GM18861 (cell line): Measurements from ENCODE around the gene RTP5.
"Not testable (repeated sequence)": the region's sequence is repeated elsewhere in the genome, so short reads cannot be mapped to it uniquely, and the experiment has no call there.

Experiments used
- ATAC-seq: cut with Tn5 transposase; IDR thresholded peaks from one replicate; pipeline ENCODE4 v1.9.1; 2021; ENCODE audit not compliant: unreplicated experiment

The RTP5 gene

DNA sequence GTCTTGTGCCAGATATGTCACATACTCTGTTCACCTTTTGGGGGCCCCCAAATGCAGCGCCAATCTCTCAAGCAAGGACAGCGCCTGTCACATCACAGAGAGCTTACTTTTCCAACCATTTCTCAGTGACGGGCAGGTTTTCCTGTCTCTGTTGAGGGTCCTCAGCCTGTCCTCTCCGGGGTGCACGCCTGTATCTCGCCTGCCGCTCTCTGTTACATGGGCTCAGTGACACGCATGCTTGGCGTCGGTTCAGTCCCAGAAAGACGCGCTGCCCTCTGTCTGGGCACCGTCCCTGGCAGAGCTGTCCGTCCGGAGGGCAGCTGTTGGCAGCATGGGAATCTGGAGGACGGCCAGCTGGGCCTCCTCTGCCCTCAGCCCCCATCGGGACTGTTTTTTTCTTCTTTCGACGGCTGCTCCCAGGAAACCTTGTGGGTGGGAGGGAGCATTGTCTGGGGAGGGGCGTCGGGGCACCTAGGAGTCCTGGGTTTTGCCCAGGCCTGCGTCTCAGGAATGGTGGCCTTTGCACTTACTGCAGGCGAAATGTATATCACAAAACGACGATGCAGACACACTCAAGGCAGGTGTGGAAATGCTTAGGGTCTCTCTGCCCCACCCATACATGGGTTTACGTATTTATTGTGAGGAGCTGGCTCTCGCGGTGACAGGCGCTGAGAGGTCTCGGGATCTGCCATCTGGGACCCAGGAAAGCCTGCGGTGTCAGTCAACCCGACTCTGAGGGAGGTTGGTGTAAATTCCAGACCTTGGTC lies 30.9 kb downstream of the RTP5 start:
- ATAC-seq = no peak

DNA sequence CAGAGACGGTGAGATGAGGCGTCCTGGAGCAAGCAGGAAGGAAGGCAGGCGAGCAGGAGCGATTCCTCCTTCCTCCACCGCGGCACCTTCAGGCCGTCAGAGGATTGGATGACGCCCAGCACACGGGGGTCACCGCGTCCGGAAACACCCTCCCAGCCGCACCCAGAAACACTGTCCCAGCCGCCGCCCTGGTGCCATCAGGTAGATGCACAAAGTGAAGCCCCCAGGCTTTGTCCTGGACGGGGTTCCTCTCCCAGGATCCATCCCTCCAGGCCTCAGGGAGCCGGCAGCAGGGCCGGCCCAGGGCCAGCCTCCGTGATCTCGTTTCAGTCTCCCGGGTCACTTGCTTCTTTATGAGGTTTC lies 31.5 kb downstream of the RTP5 start:
- no peak for ATAC-seq

DNA sequence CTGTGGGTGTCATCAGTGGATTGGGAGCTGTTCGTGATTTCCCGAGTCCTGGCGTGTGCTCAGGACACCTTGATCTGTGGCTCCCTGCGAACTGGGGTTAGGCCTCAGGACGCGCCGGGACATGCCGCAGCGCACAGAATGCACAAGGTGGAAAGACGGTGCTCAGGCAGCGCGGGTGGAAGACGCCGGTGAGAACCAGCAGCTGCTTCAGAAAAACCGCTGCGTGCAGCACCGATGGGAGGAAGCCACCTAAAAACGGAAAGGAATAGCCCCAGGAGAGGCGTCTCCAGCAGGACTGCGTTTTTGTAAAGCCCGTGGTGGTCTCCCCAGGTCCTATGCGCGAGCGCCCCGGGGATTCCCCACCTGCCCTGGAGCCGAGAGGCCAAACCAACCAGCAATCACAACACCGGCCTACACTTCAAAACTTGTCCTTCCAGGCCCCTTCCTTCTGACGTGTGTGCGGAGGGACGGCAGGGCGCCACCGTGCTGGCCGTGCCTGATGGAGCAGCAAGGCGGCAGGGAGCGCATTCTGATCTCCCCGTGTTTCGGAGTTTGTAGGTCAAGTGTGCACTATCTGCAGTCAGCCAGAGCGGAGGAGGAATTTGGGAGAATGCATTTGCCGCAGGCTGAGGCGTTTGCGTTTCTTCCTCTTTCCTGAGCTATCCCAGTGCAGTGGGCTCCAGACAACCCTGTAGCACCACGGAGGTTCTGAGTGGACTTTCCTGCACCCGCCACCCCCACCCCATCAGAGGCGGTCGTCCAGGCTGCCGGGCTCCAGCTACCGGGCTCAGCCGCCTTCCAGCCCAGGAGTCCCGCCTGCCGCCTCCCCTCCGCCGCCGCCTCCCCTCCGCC lies 32.2 kb downstream of the RTP5 start:
- ATAC-seq = no peak

DNA sequence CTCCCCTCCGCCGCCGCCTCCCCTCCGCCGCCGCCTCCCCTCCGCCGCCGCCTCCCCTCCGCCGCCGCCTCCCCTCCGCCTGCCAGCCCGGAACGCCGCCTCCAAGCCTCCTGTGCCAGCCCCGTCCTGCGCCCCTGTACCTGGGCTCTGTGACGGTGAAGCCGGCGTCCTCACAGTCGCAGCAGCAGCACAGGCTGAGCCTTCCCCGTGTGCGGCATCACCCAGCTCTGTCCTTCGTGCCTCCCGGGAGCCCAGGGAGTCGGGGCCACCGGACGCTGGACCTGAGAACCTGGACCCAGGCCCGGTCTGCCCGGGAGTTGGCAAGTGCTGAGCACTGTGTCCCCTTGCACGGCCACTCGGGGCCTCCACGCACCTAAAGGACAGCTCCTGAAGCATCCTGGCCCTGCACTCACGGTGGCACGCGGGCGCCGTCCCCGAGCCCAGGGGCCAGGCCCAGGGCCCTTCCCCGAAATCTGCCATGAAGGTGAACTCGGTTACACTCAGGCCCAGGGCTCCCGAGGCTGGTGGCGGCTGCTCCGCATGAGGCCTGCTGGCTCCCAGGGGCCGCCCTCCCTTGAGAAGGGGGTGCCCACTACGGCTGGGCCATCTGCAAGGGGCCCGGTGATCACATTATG lies 32.9 kb downstream of the RTP5 start:
- no peak for ATAC-seq

DNA sequence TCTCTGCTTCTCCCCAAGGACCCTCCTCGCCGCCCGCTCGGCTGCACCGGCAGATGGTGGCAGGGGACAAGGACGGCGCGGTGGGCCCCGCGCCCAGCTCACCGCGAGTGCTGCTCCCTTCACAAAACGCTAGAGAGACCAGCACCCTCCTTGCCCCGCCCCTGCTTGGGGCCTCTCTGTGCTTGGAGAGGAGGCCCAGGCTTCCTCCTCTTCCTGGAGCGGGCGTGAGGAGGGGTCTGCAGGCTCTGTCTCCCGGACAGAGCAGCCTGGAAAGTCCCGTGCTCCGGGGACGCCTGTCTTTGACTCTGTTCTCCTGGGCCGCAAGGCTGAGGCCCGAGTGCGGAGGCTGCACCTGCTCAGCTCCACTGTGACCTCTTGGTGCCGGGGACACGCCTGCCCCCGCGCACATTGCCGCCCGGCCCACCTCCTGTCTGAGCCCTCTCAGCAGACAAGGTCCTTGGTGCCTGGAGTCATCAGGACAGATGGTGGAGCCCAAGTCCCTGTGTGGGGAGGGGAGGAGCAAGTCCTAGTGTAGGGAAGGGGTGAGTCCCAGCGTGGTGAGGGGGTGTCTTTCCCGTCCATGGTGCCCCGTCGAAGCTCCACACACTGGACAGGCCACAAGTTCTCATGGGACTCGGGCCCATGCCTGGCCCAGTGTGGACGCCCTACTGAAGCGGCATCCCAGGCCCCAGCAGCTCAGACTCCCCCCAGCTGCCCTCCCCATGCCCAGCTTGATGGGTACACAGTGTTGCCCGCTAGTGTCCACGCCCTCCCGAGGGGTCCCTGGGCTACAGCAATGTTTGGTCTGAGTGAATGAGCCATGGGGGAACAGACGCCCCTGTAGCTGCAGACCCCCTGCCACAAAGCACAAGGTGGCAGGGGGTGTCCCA lies 33.8 kb downstream of the RTP5 start:
- no peak for ATAC-seq

DNA sequence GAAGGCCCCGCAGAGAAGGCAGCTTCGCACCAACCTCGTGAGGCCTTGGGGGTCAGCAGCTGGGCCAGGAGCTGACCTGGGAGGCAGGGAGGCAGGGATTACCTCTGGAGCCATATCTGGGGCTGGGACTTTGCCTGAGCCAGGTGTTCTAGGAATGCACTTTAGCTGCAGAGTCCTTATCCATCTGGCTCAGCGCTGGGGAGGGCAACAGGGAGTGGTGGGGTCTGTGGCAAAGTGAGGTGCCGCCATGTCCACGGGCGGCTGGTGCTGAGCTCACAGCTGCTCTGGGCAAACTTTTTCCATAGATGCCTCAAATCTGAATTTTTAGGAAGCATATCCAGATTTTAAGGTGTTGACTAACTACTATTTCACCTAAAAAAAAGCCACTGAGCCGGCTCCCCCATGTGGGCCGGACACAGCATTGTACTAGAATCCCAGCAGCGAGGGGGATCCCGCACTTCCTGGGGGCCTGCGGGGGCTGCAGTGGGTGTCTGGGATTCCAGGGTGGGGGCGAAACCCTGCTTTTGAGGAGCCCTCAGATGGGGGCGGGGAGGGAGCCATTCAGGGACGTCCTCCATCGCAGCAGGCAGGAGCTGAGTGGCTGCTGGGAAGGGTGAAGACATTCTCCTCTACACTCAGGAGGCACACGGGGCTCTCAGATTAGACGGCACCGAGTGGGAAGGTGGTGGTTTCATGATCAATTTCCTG lies 34.6 kb downstream of the RTP5 start:
- no peak for ATAC-seq

DNA sequence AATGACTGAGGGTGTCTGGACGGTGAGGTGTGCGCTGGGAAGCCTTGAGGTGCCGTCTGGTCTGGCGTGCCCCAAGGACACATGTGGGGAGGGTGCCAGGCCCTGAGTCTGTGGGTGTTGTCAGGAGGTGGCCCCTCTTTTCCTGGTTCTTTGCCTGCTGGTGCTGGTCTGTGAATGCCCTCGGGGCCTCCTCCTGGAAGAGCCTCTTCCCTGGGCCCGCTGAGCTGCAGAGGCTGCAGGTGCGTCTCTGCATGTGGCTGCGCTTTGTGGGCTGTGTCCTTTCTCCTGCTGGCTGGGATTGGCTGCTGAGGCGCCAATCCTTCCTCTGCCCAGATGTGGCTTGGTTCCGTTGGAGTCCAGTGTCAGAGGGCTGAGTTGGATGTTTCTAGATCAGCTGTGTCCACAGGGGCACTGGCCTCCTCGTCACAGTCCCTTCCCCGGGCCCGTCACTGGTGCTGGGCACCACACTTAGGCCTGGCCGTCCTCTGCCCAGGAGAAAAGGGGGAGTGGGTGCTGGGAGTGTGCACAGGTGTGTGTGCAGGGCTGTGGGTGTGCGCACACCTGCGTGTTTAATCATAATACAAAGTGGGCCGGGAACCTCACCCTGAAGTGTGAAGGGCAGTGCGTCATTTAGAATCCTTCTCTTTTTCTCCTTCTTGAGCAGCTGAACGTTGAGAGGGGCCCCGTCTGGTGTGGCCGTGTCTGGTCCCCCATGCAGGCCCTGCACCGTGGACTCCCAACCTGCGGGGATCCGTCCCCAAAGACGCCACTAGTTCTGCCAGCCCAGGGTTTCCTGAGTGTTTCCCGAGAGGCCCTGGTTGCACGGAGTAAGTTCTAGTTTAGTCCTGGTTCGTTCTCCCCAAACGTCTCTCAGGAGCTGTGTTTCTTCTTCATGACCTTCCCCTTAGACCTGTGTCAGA lies 35.5 kb downstream of the RTP5 start:
- ATAC-seq = no peak

DNA sequence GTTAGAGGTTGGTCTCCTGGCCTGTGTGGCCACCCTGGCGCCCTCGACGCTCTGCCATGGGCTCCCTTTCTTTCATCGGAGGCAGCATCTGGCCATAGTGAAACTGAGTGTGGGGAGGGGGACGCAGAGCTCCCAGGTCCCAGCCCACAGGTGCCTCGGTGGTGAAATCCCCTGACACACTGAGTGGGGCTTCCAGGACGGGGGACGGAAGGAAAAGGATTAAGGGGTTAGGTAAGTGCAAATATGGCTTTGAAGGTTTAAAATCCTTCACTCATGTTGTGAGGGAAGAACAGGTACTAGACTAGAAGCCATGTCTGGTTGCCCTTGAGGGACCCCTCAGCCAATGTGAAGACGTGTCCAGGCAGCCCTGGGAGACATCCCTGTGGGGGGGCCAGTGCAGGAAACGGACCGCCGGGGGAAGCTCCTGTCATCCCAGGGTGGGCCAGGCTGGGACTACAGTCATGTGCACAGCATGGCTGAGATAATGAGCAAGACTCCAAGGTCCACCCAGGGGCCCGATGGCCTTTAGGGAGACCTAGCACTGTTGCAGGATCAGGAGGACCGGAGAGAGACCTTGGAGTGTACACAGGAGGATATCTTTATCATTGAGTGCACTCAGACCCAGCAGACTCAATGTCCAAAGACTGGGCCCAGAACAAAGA lies 36.3 kb downstream of the RTP5 start:
- no peak for ATAC-seq

DNA sequence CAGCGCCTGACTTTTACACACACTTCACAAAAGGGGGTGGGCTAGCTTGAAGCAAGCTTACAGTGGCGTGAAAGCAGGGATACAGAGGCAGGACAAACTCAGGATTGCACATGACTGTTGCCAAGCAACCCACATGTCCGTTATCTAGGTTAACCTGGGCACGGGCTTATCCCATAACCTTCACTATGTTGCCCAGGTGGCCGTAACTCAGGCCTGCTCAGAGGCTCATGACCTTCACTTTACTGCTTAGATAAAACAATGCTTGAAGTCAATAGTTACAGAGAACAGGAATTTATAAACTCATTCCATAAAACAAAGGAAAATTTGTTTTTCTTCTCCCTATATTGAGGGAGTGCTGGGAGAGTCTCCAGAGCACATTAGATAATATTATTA lies 36.8 kb downstream of the RTP5 start:
- ATAC-seq = not testable (repeated sequence)

DNA sequence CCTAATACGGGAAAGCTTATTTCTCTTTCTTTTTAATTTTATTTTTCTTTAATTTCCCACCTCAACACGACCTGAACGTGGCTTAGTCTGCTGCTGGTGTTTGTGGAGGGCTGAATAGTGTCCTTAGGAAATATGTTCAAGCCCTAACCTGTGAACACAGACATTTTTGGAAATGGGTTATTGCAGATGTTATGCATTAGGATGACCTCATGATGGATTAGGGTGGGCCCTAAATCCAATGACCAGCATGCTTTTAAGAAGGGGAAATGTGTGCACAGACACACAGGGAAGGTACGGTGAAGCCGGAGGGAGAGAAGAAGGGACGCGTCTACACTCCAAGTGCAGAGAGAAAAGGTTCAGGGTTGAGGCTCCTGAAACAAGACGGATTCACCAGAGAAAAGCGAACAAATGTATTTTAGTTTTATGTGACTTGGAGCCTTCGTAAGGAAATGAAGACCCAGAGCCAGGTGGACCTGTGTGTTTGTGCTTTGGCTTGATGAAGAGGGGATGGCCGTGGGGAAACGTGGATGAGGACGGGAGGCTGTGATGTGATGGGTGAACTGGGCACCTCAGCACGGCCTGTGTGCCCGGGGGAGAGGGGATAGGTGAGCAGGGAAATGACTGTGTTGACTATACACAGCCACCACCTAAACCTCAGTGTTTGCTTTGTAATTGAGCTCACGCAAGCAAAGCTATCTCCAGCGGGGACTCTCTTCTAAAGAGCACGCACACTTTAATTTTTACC lies 37.5 kb downstream of the RTP5 start:
- ATAC-seq = no peak

DNA sequence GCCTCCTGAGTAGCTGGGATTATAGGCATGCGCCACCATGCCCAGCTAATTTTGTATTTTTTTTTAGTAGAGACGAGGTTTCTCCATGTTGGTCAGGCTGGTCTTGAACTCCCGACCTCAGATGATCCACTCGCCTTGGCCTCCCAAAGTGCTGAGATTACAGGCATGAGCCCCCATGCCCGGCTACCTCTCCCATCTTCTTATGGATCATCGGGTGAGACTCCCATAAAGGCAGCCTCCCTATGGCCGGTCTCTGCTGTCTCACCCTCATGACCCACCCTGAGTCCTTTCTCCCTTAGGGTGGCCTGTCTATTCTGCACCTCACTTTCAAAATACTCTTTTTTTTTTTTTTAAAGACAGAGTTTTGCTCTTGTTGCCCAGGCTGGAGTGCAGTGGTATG lies 38.3 kb downstream of the RTP5 start:
- not testable (repeated sequence) for ATAC-seq

DNA sequence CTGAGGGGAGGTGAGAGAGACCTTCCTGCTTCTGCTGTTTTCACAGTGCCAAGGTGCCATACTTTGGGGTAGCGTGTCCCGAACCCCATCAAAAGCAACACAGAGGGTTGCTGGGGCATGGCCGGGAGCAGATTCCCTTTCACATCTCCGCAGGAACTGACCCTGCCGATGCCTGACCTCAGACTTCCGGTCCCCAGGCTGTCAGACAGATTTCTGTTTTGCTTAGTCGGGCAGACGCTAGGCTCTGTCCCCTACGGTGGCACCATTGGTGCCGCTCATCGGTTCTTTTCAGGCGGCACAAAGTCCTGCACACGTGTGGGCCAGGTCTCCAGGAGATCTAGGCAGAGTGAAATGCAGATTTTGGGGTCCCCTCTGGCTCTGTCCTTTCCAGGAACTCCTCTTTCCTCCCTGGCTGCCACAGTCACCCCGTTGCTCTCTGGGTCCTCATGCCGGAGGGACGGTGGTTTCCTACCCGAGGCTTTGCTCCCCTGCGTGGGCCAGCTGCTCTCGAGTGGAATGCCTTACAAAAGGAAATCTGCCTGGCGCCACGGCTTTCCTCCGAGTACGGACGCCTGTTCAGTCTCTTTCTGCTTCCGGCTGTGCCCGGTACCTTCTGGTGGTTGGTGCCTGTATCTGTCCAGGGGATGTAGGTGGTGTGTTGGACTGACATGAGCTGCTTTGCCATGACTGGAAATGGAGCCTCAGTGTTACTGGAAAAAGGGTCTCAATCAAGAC lies 39.3 kb downstream of the RTP5 start:
- no peak for ATAC-seq

DNA sequence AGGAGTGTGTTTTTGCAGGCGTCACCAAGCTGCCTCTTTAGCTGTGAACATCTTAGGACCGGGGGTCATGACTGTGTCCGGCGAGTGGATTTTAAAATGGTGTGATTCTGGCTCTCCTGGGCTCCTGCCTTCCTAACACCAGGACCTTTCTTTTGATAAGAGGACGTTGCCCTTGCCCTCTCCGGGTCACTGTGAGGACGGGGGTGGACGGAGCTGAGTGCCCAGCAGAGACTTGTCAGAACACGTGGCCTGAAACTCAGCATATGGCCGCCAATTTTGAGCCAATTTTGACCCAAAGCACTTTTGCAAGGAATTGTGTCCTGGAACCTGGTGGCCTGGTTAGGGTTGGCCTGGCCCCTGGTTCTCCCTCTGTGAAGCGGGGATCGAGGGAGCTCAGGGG lies 40.2 kb downstream of the RTP5 start:
- ATAC-seq = no peak

DNA sequence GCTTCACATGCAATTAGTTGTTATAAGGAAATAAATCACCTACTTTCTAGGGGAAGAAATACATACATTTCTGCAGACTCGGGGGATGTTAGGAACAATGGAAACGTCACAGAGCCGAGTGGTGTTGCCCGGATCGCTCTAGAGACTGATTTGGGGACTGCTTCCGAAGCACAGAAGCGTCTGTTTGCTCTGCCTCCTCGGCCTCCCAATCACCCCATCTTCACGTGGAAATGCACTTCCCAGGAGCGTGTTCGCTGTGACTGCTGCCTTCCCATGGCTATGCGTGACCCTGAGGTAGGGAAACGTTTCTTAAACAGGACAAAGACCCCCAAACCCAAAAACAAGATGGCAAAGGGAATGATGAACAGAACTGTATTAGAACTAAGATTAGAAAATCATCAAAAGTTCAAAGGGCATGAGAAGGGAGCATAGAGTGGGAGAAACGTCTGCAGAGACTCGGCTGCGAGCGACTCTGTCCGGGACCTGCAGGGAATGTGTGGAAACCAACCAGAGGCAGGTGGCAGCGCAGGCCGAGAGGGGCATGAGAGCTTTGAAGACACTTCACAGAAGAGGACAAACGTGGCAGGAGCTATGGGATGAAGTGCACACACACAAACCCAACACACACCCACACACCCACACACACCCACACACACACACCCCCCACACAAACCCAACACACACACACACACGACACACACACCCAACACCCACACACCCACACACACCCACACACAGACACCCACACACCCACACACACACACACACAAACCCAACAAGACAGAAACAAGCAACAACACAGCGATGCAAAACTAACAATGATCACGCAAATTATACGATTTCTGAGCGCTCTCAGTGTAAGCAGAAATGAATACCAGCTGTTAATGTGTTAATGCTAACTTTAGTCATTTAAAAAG lies 41.3 kb downstream of the RTP5 start:
- ATAC-seq = no peak

DNA sequence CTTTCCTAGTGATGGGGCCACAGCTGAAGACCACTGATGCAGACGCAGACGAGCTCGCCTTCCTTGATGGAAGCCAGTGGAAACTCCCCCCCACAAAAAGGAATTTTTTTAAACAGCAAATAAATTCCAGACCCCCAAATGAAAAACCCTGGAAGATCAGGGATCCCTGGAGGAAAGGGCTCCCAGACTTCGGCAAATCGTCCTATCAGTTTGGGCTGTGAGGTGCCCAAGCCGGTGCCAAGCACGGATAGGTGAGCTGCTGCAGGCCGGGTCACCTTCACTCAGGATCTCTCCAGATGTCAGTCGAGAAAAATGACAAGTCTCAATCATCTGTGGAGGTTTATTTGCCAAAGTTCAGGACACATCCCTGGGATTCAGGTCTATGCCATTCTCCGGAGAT lies 42.0 kb downstream of the RTP5 start:
- ATAC-seq = no peak

DNA sequence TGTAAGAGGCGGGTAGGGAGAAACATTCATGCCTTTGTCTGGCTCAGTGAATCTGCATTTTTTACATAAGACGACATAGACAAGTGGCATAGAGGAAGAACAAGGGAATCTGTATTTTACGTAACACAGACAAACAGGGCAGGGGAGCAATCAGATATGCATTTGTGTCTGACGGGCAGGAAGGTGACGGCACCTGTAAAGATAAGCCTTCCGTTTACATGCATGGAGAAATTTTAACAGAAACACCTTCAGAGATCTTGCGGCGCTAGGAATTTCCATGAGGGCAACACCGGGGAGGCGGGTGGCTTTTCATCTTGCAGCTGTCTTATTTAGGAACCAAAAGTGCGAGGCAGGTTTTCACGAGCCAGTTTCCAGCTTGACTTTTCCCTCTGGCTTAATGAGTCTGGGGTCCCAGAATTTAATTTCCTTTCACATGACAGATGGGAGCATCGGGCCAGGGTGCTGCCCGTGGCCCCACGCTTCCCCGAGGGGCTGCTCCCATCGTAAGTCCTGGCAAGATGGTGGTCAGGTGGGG lies 42.6 kb downstream of the RTP5 start:
- no peak for ATAC-seq
